PC-3 (cell line): ENCODE results near the gene MLLT10. TPM values are rescaled to one million over a fixed set of nuclear protein-coding genes. Genes with fewer than 3 reads are reported as not detected.
"Not testable (repeated sequence)": the region's sequence is repeated elsewhere in the genome, so short reads cannot be mapped to it uniquely, and the experiment has no call there.

Experiments used
- ATAC-seq: fragments of 200-7000 bp; cut with Tn5 transposase; 2 replicates; pipeline ENCODE4 v1.9.1; 2020; ENCODE audit warnings: mild to moderate bottlenecking, moderate library complexity
- BruUV-seq: library from RNA; stranded (reverse); fragments of 400-500 nt; replicated peaks from 2 replicates; lab custom pipeline; 2021; lab: Mats Ljungman, UMichigan
- CTCF ChIA-PET: fragments of 300-600 bp; sonication (Branson Sonifier 250); formaldehyde crosslinking; loops from one replicate; lab custom pipeline; 2022; ENCODE audit warnings: antibody characterized with exemption; lab: Charles Lee
- POLR2A ChIA-PET: fragments of 300-600 bp; sonication (Branson Sonifier 250); formaldehyde crosslinking; loops from one replicate; lab custom pipeline; 2022; ENCODE audit warnings: antibody characterized with exemption; ENCODE audit not compliant: unreplicated experiment; lab: Charles Lee
- DNase-seq: peaks from one replicate; pipeline ENCODE4 v3.0.0-alpha.2; 2015
- H2AFZ ChIP-seq: fragments of 300-600 bp; sonication (generic); 2 replicates; pipeline ENCODE4 v1.6.0; 2016; ENCODE audit warnings: antibody characterized with exemption, low read length
- H3F3A ChIP-seq: fragments of 300-600 bp; sonication (generic); one replicate; pipeline ENCODE4 v1.6.0; 2017; ENCODE audit warnings: antibody characterized with exemption, low read length, control low read depth, mild to moderate bottlenecking; ENCODE audit not compliant: unreplicated experiment
- H3K27ac ChIP-seq: fragments of 300-600 bp; sonication (generic); 2 replicates; pipeline ENCODE4 v1.5.1; 2016; ENCODE audit warnings: mild to moderate bottlenecking, low read length
- H3K27me3 ChIP-seq: fragments of 300-600 bp; sonication (generic); 2 replicates; pipeline ENCODE4 v1.6.1; 2016; ENCODE audit warnings: low read length, mixed read lengths
- H3K36me3 ChIP-seq: fragments of 300-600 bp; sonication (generic); 2 replicates; pipeline ENCODE4 v1.6.1; 2016; ENCODE audit warnings: low read depth, mixed run types, low read length, mixed read lengths
- H3K4me1 ChIP-seq: fragments of 300-600 bp; sonication (generic); 2 replicates; pipeline ENCODE4 v1.5.1; 2016; ENCODE audit warnings: low read length; ENCODE audit not compliant: insufficient read depth
- H3K4me2 ChIP-seq: fragments of 300-600 bp; sonication (generic); 2 replicates; pipeline ENCODE4 v1.6.0; 2016; ENCODE audit warnings: low read length
- H3K4me3 ChIP-seq: fragments of 300-600 bp; sonication (generic); 2 replicates; pipeline ENCODE4 v1.5.1; 2016; ENCODE audit warnings: mild to moderate bottlenecking, low read length, mixed read lengths
- H3K79me2 ChIP-seq: fragments of 300-600 bp; sonication (generic); 2 replicates; pipeline ENCODE4 v1.6.1; 2017; ENCODE audit warnings: low read length, mixed read lengths
- H3K9ac ChIP-seq: fragments of 300-600 bp; sonication (generic); 2 replicates; pipeline ENCODE4 v1.6.0; 2016; ENCODE audit warnings: mild to moderate bottlenecking, low read length
- H3K9me2 ChIP-seq: fragments of 300-600 bp; sonication (generic); replicated peaks from 2 replicates; pipeline ENCODE4 v1.6.1; 2016; ENCODE audit warnings: mixed run types, low read length, mixed read lengths
- H3K9me3 ChIP-seq: fragments of 300-600 bp; sonication (generic); 2 replicates; pipeline ENCODE4 v1.6.1; 2016; ENCODE audit warnings: low read length, mixed read lengths
- H4K20me1 ChIP-seq: fragments of 300-600 bp; sonication (generic); 2 replicates; pipeline ENCODE4 v1.6.1; 2016; ENCODE audit warnings: low read length, mixed read lengths
- EZH2 ChIP-seq: fragments of 300-600 bp; sonication (generic); IDR thresholded peaks from one replicate; pipeline ENCODE4 v1.6.1; 2017; ENCODE audit warnings: antibody characterized with exemption, mild to moderate bottlenecking, low read length; ENCODE audit not compliant: unreplicated experiment
- EZH2phosphoT487 ChIP-seq: fragments of 300-600 bp; sonication (generic); IDR thresholded peaks from 2 replicates; pipeline ENCODE4 v1.6.1; 2018; ENCODE audit warnings: mild to moderate bottlenecking, antibody characterized with exemption, low read length, borderline replicate concordance
- intact Hi-C: fragments of 100-400 bp; cut with micrococcal nuclease; formaldehyde crosslinking; loops from 2 replicates; pipeline ENCODE4 v1.9.0; 2023
- total RNA-seq: library from RNA; depleted of rRNA; stranded (reverse); fragments of >200 nt; gene quantifications from 2 replicates; pipeline ENCODE4 v1.2.3, GENCODE V29; 2014
- TF ChIP-seq, protein P1 (sequence below): fragments of 300-600 bp; sonication (generic); conservative IDR thresholded peaks from 2 replicates; pipeline ENCODE4 v1.5.1; 2017; ENCODE audit warnings: antibody characterized with exemption, low read depth, mild to moderate bottlenecking, low read length

Gene MLLT10
- total RNA-seq, 1 experiment from 2014 or later = 32.5 TPM

- Histone ChIP-seq H3K9me3 (no peaks in the 10 kb centered on the region), H3K9me2 (no peaks in the 10 kb centered on the region), H3K79me2 (peaks cover 93% of the 10 kb centered on the region), H4K20me1 (no peaks in the 10 kb centered on the region), H2AFZ (no peak overlapping the region), H3K4me2 (no peak overlapping the region), H3K9ac (no peak overlapping the region), H3F3A (no peaks in the 10 kb centered on the region), H3K4me1 (no peaks in the 10 kb centered on the region), H3K36me3 (no peaks in the 10 kb centered on the region), H3K27me3 (no peaks in the 10 kb centered on the region), H3K4me3 (no peak overlapping the region), H3K27ac (no peak overlapping the region)
- ATAC-seq (no peak), DNase-seq (no peak)
- BruUV-seq = no TSS peak
- ChIA-PET CTCF (no interaction called here), POLR2A (no interaction called here)
- TF ChIP-seq, protein P1, sequence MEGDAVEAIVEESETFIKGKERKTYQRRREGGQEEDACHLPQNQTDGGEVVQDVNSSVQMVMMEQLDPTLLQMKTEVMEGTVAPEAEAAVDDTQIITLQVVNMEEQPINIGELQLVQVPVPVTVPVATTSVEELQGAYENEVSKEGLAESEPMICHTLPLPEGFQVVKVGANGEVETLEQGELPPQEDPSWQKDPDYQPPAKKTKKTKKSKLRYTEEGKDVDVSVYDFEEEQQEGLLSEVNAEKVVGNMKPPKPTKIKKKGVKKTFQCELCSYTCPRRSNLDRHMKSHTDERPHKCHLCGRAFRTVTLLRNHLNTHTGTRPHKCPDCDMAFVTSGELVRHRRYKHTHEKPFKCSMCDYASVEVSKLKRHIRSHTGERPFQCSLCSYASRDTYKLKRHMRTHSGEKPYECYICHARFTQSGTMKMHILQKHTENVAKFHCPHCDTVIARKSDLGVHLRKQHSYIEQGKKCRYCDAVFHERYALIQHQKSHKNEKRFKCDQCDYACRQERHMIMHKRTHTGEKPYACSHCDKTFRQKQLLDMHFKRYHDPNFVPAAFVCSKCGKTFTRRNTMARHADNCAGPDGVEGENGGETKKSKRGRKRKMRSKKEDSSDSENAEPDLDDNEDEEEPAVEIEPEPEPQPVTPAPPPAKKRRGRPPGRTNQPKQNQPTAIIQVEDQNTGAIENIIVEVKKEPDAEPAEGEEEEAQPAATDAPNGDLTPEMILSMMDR = no peak
- TF ChIP-seq EZH2 (no peak), EZH2phosphoT487 (no peak)
- intact Hi-C loops = no loop called here
Measured at GRCh38 chr10:21570761-21571521, 36.9 kb downstream of the MLLT10 start.

DNA sequence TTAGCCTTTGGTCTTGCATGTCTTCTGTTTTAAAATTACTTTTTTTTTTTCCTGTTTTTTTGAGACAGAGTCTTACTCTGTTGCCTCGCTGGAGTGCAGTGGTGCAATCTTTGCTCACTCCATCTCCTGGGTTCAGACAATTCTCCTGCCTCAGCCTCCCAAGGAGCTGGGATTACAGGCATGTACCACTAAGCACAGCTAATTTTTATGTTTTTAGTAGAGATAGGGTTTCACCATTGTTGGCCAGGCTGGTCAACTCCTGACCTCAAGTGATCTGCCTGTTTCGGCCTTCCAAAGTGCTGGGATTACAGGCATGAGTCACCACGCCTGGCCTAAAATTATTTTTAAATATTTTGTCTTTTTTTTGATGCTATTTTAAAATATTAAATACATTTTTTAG, 38.5 kb downstream of the MLLT10 start:
- DNase-seq (no peak), ATAC-seq (no peak)
- intact Hi-C loops = no loop called here
- no TSS peak for BruUV-seq
- Histone ChIP-seq H3K4me2 (no peak overlapping the region), H3K36me3 (no peaks in the 10 kb centered on the region), H3K9me2 (no peaks in the 10 kb centered on the region), H3K4me1 (no peaks in the 10 kb centered on the region), H3K27me3 (no peaks in the 10 kb centered on the region), H3K9me3 (no peaks in the 10 kb centered on the region), H3K79me2 (peaks cover 88% of the 10 kb centered on the region), H2AFZ (no peak overlapping the region), H3K9ac (no peak overlapping the region), H4K20me1 (no peaks in the 10 kb centered on the region), H3F3A (no peaks in the 10 kb centered on the region), H3K4me3 (no peak overlapping the region), H3K27ac (no peak overlapping the region)
- ChIA-PET POLR2A (interaction anchor here (0.6 kb wide), 1 partner anchor 75 kb away, joined by 4 read pairs; no protein-coding TSS in a partner anchor), CTCF (no interaction called here)
- TF ChIP-seq EZH2 = no peak
- TF ChIP-seq, protein P1 = no peak
- no peak for TF ChIP-seq EZH2phosphoT487

DNA sequence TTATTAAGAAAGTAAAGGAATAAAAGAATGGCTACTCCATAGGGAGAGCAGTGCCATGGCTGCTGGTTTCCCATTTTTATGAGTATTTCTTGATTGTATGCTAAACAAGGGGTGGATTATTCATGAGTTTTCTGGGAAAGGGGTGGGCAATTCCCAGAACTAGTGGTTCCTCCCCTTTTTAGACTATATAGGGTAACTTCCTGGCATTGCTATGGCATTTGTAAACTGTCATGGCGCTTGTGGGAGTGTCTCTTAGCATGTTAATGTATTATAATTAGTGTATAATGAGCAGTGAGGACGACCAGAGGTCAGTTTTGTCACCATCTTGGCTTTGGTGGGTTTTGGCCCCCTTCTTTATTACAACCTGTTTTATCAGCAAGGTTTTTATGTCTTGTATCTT, 40.5 kb downstream of the MLLT10 start:
- POLR2A ChIA-PET, BruUV-seq, H3K36me3 ChIP-seq, H3K9me2 ChIP-seq, H3K4me3 ChIP-seq, H2AFZ ChIP-seq, DNase-seq, H3K4me1 ChIP-seq, CTCF ChIA-PET, H3K9me3 ChIP-seq, ATAC-seq, H3K27me3 ChIP-seq, H3K9ac ChIP-seq, H3K4me2 ChIP-seq, H3F3A ChIP-seq, H4K20me1 ChIP-seq, intact Hi-C loops, H3K27ac ChIP-seq: not testable (repeated sequence)
- peaks cover 88% of the 10 kb centered on the region for H3K79me2 ChIP-seq
